NT2/D1 (cell line): ENCODE results near the gene GPR35.

Experiments
- SUZ12 ChIP-seq: IDR thresholded peaks from 2 replicates; pipeline ENCODE4 v1.6.1; 2011; ENCODE audit not compliant: insufficient read length, insufficient read depth; ENCODE audit errors: extremely low read depth
- YY1 ChIP-seq: IDR thresholded peaks from 2 replicates; pipeline ENCODE4 v1.6.1; 2011; ENCODE audit not compliant: insufficient read length, insufficient read depth
- ZNF274 ChIP-seq: IDR thresholded peaks from 2 replicates; pipeline ENCODE4 v1.6.1; 2011; ENCODE audit warnings: mild to moderate bottlenecking, low read depth, low read length

DNA sequence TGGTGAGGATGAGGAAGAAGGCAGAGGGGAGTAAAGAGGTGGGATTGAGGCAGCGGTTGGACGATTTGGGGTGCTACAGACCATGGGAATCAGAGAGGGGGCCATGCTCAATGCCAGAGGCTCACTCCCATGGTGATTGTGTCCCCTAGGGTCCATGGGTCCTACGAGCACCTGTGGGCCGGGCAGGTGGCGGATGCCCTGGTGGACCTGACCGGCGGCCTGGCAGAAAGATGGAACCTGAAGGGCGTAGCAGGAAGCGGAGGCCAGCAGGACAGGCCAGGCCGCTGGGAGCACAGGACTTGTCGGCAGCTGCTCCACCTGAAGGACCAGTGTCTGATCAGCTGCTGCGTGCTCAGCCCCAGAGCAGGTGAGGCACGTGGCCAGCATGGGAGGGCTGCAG is 33.5 kb upstream of the GPR35 start:
- TF ChIP-seq ZNF274 (no peak), YY1 (no peak), SUZ12 (no peak)
